GM18873 (cell line): ENCODE data around the gene CD80.

ENCODE experiments used
- ATAC-seq: cut with Tn5 transposase; IDR thresholded peaks from one replicate; pipeline ENCODE4 v1.9.1; 2021; ENCODE audit warnings: mild to moderate bottlenecking, moderate library complexity, moderate number of reproducible peaks; ENCODE audit not compliant: unreplicated experiment, low FRiP score

Gene CD80

GRCh38 chr3:119507404-119507803, 52.0 kb downstream of the CD80 start:
- ATAC-seq, result no peak

- no peak for ATAC-seq
These were observed 52.8 kb downstream of the CD80 start for GRCh38 chr3:119506631-119507030.

GRCh38 chr3:119500901-119501300, 58.5 kb downstream of the CD80 start:
- no peak for ATAC-seq

- ATAC-seq, result no peak
These were observed 59.1 kb downstream of the CD80 start for GRCh38 chr3:119500265-119500664.

- ATAC-seq, result peak; percentile 91
These were observed 61.0 kb downstream of the CD80 start, which contains the start of gene TIMMDC1 for GRCh38 chr3:119498186-119499011. Gene TIMMDC1, plus strand, starts transcription at chr3:119498547. Its CDS starts 187 bp downstream, at chr3:119498734.

GRCh38 chr3:119497820-119498185, 61.6 kb downstream of the CD80 start:
- no peak for ATAC-seq

GRCh38 chr3:119494597-119494996, 64.8 kb downstream of the CD80 start:
- no peak for ATAC-seq

- ATAC-seq, result no peak
These were observed 66.6 kb downstream of the CD80 start for GRCh38 chr3:119492810-119493209.

GRCh38 chr3:119492128-119492527, 67.3 kb downstream of the CD80 start:
- no peak for ATAC-seq

GRCh38 chr3:119490153-119490552, 69.3 kb downstream of the CD80 start:
- ATAC-seq, result no peak

- no peak for ATAC-seq
These were observed 73.9 kb downstream of the CD80 start for GRCh38 chr3:119485563-119485962.

- no peak for ATAC-seq
These were observed 76.3 kb downstream of the CD80 start for GRCh38 chr3:119483101-119483500.

GRCh38 chr3:119481079-119481478, 78.3 kb downstream of the CD80 start:
- ATAC-seq, result no peak
